Nephron (organoid): ENCODE measurements around the gene NCOA1.
"Not testable (repeated sequence)": the region's sequence is repeated elsewhere in the genome, so short reads cannot be mapped to it uniquely, and the experiment has no call there.

ENCODE experiments used
- H3K27ac Mint-ChIP-seq, 3 experiments: 2 replicates each; pipeline ENCODE4 v1.8.0; 2020; ENCODE audit warnings: mixed read lengths in 3 of 3, mild to moderate bottlenecking in 2 of 3, moderate library complexity in 1 of 3
- H3K27me3 Mint-ChIP-seq: 2 replicates; pipeline ENCODE4 v1.8.0; 2021; ENCODE audit warnings: low read depth, mild to moderate bottlenecking, moderate library complexity, mixed read lengths
- H3K36me3 Mint-ChIP-seq: 2 replicates; pipeline ENCODE4 v1.8.0; 2020; ENCODE audit warnings: low read depth, mixed read lengths
- H3K4me1 Mint-ChIP-seq: 2 replicates; pipeline ENCODE4 v1.8.0; 2020; ENCODE audit warnings: mixed read lengths
- H3K4me3 Mint-ChIP-seq, 3 experiments: 2 replicates each; pipeline ENCODE4 v1.8.0; 2020; ENCODE audit warnings: mild to moderate bottlenecking in 3 of 3, mixed read lengths in 3 of 3, moderate library complexity in 2 of 3
- H3K9me3 Mint-ChIP-seq: 2 replicates; pipeline ENCODE4 v1.8.0; 2020; ENCODE audit warnings: mixed read lengths
- CTCF ChIP-seq, 3 experiments: fragments of 200-600 bp; sonication (generic); IDR thresholded peaks; one replicate each; pipeline ENCODE4 v1.5.0; 2021; ENCODE audit warnings: antibody characterized with exemption in 3 of 3; ENCODE audit not compliant: unreplicated experiment in 3 of 3

The NCOA1 gene

GRCh38 chr2:24576617-24577016 is 85.6 kb downstream of the NCOA1 start:
- Mint-ChIP-seq H3K4me3 (no peak overlapping the region), H3K9me3 (peaks cover 9% of the 10 kb centered on the region), H3K36me3 (peaks cover 29% of the 10 kb centered on the region), H3K27me3 (no peaks in the 10 kb centered on the region), H3K27ac (peak overlapping the region in 1 of 3 experiments; percentile 34), H3K4me1 (peaks cover 44% of the 10 kb centered on the region)
- TF ChIP-seq CTCF (IDR thresholded peaks at IDR 0.05; ENCODE audit: unreplicated experiment in 3 of 3) = no peak

GRCh38 chr2:24577481-24577880 is 86.4 kb downstream of the NCOA1 start:
- no peak for TF ChIP-seq CTCF (IDR thresholded peaks at IDR 0.05; ENCODE audit: unreplicated experiment in 3 of 3)
- peaks cover 14% of the 10 kb centered on the region for H3K9me3 Mint-ChIP-seq
- peak overlapping the region in 1 of 3 experiments; percentile 81 for H3K27ac Mint-ChIP-seq
- no peaks in the 10 kb centered on the region for H3K27me3 Mint-ChIP-seq
- H3K4me3 Mint-ChIP-seq = no peak overlapping the region
- peaks cover 38% of the 10 kb centered on the region for H3K36me3 Mint-ChIP-seq
- peaks cover 37% of the 10 kb centered on the region for H3K4me1 Mint-ChIP-seq

GRCh38 chr2:24579053-24579803 is 88.2 kb downstream of the NCOA1 start:
- peaks cover 37% of the 10 kb centered on the region for H3K4me1 Mint-ChIP-seq
- no peak for TF ChIP-seq CTCF (IDR thresholded peaks at IDR 0.05; ENCODE audit: unreplicated experiment in 3 of 3)

GRCh38 chr2:24580561-24580960 is 89.5 kb downstream of the NCOA1 start:
- Mint-ChIP-seq H3K4me3 (no peak overlapping the region), H3K27me3 (no peaks in the 10 kb centered on the region), H3K9me3 (peaks cover 15% of the 10 kb centered on the region), H3K27ac (peak overlapping the region in 2 of 3 experiments; percentile 44 to 67), H3K4me1 (peaks cover 37% of the 10 kb centered on the region), H3K36me3 (peaks cover 42% of the 10 kb centered on the region)
- no peak for TF ChIP-seq CTCF (IDR thresholded peaks at IDR 0.05; ENCODE audit: unreplicated experiment in 3 of 3)

More at GRCh38 chr2:24579053-24579803, 88.2 kb downstream of the NCOA1 start:
- H3K4me3 Mint-ChIP-seq = no peak overlapping the region
- H3K27ac Mint-ChIP-seq = peak overlapping the region in 1 of 3 experiments; percentile 67
- H3K27me3 Mint-ChIP-seq = no peaks in the 10 kb centered on the region
- H3K36me3 Mint-ChIP-seq = peaks cover 46% of the 10 kb centered on the region
- peaks cover 15% of the 10 kb centered on the region for H3K9me3 Mint-ChIP-seq

- H3K36me3 Mint-ChIP-seq = peaks cover 50% of the 10 kb centered on the region
- H3K4me1 Mint-ChIP-seq = peaks cover 29% of the 10 kb centered on the region
- H3K27ac Mint-ChIP-seq, H3K4me3 Mint-ChIP-seq, H3K27me3 Mint-ChIP-seq: not testable (repeated sequence)
- peaks cover 15% of the 10 kb centered on the region for H3K9me3 Mint-ChIP-seq
Observed at GRCh38 chr2:24581971-24582370, 90.9 kb downstream of the NCOA1 start.

- H3K4me1 Mint-ChIP-seq = no peaks in the 10 kb centered on the region
- no peak for TF ChIP-seq CTCF (IDR thresholded peaks at IDR 0.05; ENCODE audit: unreplicated experiment in 3 of 3)
- H3K27ac Mint-ChIP-seq = no peak overlapping the region
- H3K27me3 Mint-ChIP-seq = no peaks in the 10 kb centered on the region
- no peak overlapping the region for H3K4me3 Mint-ChIP-seq
- H3K36me3 Mint-ChIP-seq = peaks cover 45% of the 10 kb centered on the region
- peaks cover 2% of the 10 kb centered on the region for H3K9me3 Mint-ChIP-seq
Observed at GRCh38 chr2:24586955-24587354, 95.9 kb downstream of the NCOA1 start.
